Heart right ventricle (tissue), 16 donors: Measurements from ENCODE around the gene SPRR2G. TPM values are rescaled to one million over a fixed set of nuclear protein-coding genes. Genes with fewer than 3 reads are reported as not detected.
"Not testable (repeated sequence)": the region's sequence is repeated elsewhere in the genome, so short reads cannot be mapped to it uniquely, and the experiment has no call there.

Experiments
- ATAC-seq, 8 donors: fragments of 200-7000 bp; cut with Tn5 transposase; one replicate each; pipeline ENCODE4 v1.9.1; 2020; ENCODE audit warnings: mild to moderate bottlenecking in 8 of 8, moderate library complexity in 8 of 8, moderate number of reproducible peaks in 1 of 8
- DNase-seq, 2 donors: peaks; one replicate each; pipeline ENCODE4 v3.0.0-alpha.2; 2020
- H3K27ac ChIP-seq, 10 donors: fragments of 200-600 bp; sonication (generic) in 2 of 10; one replicate each; pipeline versions ENCODE4 v1.5.0 to v1.8.0; 2020 to 2022; ENCODE audit warnings: mild to moderate bottlenecking in 3 of 10
- H3K27me3 ChIP-seq, 7 donors: fragments of 200-600 bp; one replicate each; pipeline ENCODE4 v1.8.0; 2021 to 2022; ENCODE audit warnings: mild to moderate bottlenecking in 2 of 7
- H3K36me3 ChIP-seq, 9 donors: fragments of 200-600 bp; sonication (generic) in 1 of 9; one replicate each; pipeline versions ENCODE4 v1.5.0 to v1.8.0; 2020 to 2022; ENCODE audit warnings: mild to moderate bottlenecking in 2 of 9
- H3K4me1 ChIP-seq, 9 donors: fragments of 200-600 bp; sonication (generic) in 1 of 9; one replicate each; pipeline versions ENCODE4 v1.5.0 to v1.8.0; 2020 to 2022; ENCODE audit warnings: mild to moderate bottlenecking in 4 of 9
- H3K4me3 ChIP-seq, 10 donors: fragments of 200-600 bp; sonication (generic) in 2 of 10; one replicate each; pipeline versions ENCODE4 v1.5.0 to v1.8.0; 2020 to 2022; ENCODE audit warnings: mild to moderate bottlenecking in 7 of 10, moderate library complexity in 2 of 10
- H3K9me3 ChIP-seq, 11 donors: fragments of 200-600 bp in 10 of 11; sonication (generic) in 2 of 11; one replicate each; pipeline versions ENCODE4 v1.5.0 to v1.8.0; 2013 to 2022; ENCODE audit warnings: mild to moderate bottlenecking in 2 of 11, control low read depth in 1 of 11, moderate library complexity in 1 of 11
- CTCF ChIP-seq, 9 donors: fragments of 200-600 bp; sonication (generic) in 2 of 9; IDR thresholded peaks; one replicate each; pipeline versions ENCODE4 v1.5.0 to v1.8.0; 2021 to 2022; ENCODE audit warnings: antibody characterized with exemption in 9 of 9, mild to moderate bottlenecking in 5 of 9, moderate library complexity in 1 of 9
- WGBS, 2 donors: extraction: QIAGEN DNeasy Blood & Tissue Kit; methylation state at CpG; one replicate each; pipeline ENCODE4 v1.1.7; 2013; ENCODE audit warnings: inconsistent platforms in 1 of 2; 5-methylcytosine and 5-hydroxymethylcytosine counted together
- intact Hi-C, 10 donors: fragments of 100-400 bp; cut with DNase I; formaldehyde crosslinking; loops; one replicate each; pipeline versions ENCODE4 v1.11.1 to v1.14.2; 2022
- polyA plus RNA-seq, 2 donors: library from polyadenylated mRNA; stranded (reverse); fragments of 200-250 nt; gene quantifications; one replicate each; pipeline ENCODE4 v1.2.3, GENCODE V29; 2013
- total RNA-seq, 10 donors: library from RNA; stranded (reverse); fragmentation: NEBNext Ultra II Directional in 3 of 10; extraction: Animal tissue kit (Norgen Biotek cat#: 25700) in 3 of 10; gene quantifications; one replicate each; pipeline versions ENCODE4 v1.2.1 to v1.2.4, GENCODE V29; 2021 to 2023
- donor health status: Arrhythmogenic right ventricular cardiomyopathy.
- donor health status: ischemic (EF 13 %, LVEDD 7.1; RV severe dilation, severe dysfunction).
- donor health status: healthy with polysubstance abuse.
- donor health status: DM: no; HTN: yes; CAD: no.
- donor health status: DM: no; HTN: no; CAD: no.
- donor health status: ischemic (EF 25% LVEDD 6.9; RV normal size, moderate dysfunction).
- donor health status: ischemic (EF 25% LVEDD 5.7; RV mildly dilated, moderate dysfunction).
- donor health status: healthy.
- donor health status: DM: yes; HTN: yes; CAD: no.
- donor health status: Ischemic cardiomyopathy.
- donor health status: ischemic (EF 35%, LVEDD 5.7; RV mildly dilated, moderate dysfunction).
- donor health status: nonischemic (EF 11% LVEDD 7.7; RV severe dilation, severe dysfunction).
- donor health status: DM: yes; HTN: yes; CAD: no.
- donor health status: PGD.
- donor health status: ischemic (EF 29% LVEDD 5.4; RV normal size, mild dysfunction).
- donor health status: nonischemic (EF 23%, LVEDD 6.1; RV moderate dilation, normal function).

The SPRR2G gene
- total and polyA plus RNA-seq, 12 donors: not detected

- Histone ChIP-seq H3K36me3 (no peaks in the 10 kb centered on the region), H3K4me3 (no peak overlapping the region), H3K9me3 (no peaks in the 10 kb centered on the region), H3K27ac (no peak overlapping the region), H3K4me1 (no peaks in the 10 kb centered on the region), H3K27me3 (peaks cover 0 to 7% (median 2%) of the 10 kb centered on the region in 7 donors)
- no peak for TF ChIP-seq CTCF (IDR thresholded peaks at IDR 0.05)
- 54 to 65% methylated on average over 3 of the region's 3 CpGs for WGBS, 2 donors
- ATAC-seq (no peak), DNase-seq (no peak)
- intact Hi-C loops: no loop called here
Measured at GRCh38 chr1:153140484-153140883, 10.2 kb downstream of the SPRR2G start.

- DNase-seq (no peak), ATAC-seq (no peak)
- intact Hi-C loops: no loop called here
- H3K4me3 ChIP-seq: no peak overlapping the region
- no peak overlapping the region for H3K27ac ChIP-seq
- 57 to 59% methylated on average over 2 of the region's 2 CpGs for WGBS, 2 donors
- no peaks in the 10 kb centered on the region for H3K9me3 ChIP-seq
- H3K27me3 ChIP-seq: peaks cover 0 to 10% (median 4%) of the 10 kb centered on the region in 7 donors
- no peaks in the 10 kb centered on the region for H3K4me1 ChIP-seq
- no peaks in the 10 kb centered on the region for H3K36me3 ChIP-seq
- no peak for TF ChIP-seq CTCF (IDR thresholded peaks at IDR 0.05)
Measured at GRCh38 chr1:153133743-153134142, 16.9 kb downstream of the SPRR2G start.

GRCh38 chr1:153133267-153133666, 17.4 kb downstream of the SPRR2G start:
- TF ChIP-seq CTCF (IDR thresholded peaks at IDR 0.05): no peak
- H3K27ac ChIP-seq: no peak overlapping the region
- intact Hi-C loops: no loop called here
- H3K9me3 ChIP-seq: no peaks in the 10 kb centered on the region
- no peaks in the 10 kb centered on the region for H3K4me1 ChIP-seq
- ATAC-seq (no peak), DNase-seq (no peak)
- H3K27me3 ChIP-seq: peaks cover 0 to 10% (median 4%) of the 10 kb centered on the region in 7 donors
- WGBS, 2 donors: 75 to 88% methylated on average over 1 of the region's 1 CpG
- no peak overlapping the region for H3K4me3 ChIP-seq
- no peaks in the 10 kb centered on the region for H3K36me3 ChIP-seq

GRCh38 chr1:153128688-153129087, 22.0 kb downstream of the SPRR2G start:
- H3K4me1 ChIP-seq, H3K36me3 ChIP-seq, H3K27ac ChIP-seq, intact Hi-C loops, H3K27me3 ChIP-seq, H3K4me3 ChIP-seq, DNase-seq, ATAC-seq: not testable (repeated sequence)
- H3K9me3 ChIP-seq: peaks cover 0 to 27% (median 10%) of the 10 kb centered on the region in 11 donors
- 86 to 96% methylated on average over 4 of the region's 4 CpGs for WGBS, 2 donors

- Histone ChIP-seq H3K4me1 (no peaks in the 10 kb centered on the region), H3K9me3 (peaks cover 0 to 30% (median 10%) of the 10 kb centered on the region in 11 donors), H3K27me3 (peaks cover 0 to 7% (median 0%) of the 10 kb centered on the region in 7 donors), H3K36me3 (no peaks in the 10 kb centered on the region), H3K27ac (no peak overlapping the region), H3K4me3 (no peak overlapping the region)
- no peak for ATAC-seq
- DNase-seq: no peak
- TF ChIP-seq CTCF (IDR thresholded peaks at IDR 0.05): no peak
- WGBS, 2 donors: 62 to 74% methylated on average over 2 of the region's 2 CpGs
- intact Hi-C loops: no loop called here
Measured at GRCh38 chr1:153127296-153127695, 23.4 kb downstream of the SPRR2G start.
